Measurements from ENCODE around the gene TOMM40L.

TOMM40L gene

GRCh38 chr1:161197560-161198193 lies 28.2 kb upstream of the TOMM40L start:
- no peak for DNase-seq

DNA sequence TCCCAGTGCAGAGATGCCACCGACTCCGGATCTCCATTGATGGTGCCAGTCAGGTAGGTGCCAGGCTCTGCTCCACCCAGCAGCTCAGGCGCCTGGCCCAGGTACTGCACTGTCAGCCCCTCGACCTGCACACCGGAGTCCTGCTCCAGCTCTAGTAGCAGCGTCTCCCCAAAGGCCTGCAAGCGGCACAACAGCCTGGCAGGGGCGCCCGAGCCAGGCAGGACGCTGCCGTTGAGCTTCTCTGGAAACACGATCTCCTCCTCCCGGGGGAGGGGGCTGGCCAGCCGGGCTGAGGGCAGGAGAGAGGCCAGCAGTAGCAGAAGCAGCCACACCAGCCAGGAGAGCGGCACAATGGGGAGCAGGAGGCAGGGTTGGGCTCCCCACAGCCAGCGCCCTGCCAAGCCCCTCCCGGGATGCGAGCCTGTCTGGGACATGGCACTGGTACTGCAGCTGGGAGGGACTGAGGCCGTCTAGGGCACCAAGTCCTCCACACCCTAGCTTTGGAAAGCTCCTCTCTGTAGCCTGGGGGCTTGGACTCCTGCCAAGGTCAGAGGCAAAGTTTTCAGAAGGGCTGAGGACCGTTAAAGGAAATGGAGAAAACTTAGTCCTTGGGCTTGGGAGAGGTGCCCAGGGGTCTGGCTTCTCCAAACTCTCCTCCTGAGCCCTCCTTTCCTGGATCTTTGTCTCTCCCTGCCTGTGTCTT lies 27.5 kb upstream of the TOMM40L start:
- DNase-seq, result peak; percentile 16 to 45 (median 22)

DNA sequence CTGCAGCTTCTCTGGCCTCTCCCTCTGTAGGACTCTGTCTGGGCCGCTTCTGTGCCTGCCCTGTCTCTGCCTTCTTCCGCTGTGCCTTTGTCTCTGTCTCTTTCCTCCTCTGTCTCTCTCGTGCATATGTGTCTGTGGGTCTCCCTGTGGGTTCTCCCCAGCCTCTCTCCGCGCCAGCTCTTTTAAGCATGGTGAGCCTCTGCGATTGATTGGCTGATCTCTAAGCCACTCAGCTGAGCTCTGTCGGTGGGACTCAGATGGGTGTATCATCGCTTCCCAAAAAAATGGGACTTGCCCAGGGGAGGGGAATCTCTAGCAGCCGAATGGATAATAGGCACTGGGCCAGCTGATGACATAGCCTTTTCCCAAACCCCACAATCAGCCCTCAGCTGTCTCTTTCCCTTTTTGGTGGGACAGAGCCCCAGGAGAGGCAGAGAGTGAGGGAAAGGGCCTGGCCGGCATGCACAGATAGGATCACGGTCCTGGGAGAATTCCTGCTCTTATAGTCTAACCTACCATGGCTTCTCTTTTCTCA lies 26.9 kb upstream of the TOMM40L start, which contains the start of gene ADAMTS4:
Gene ADAMTS4 (minus strand): TSS at position 158 of the 535 bp plus-strand sequence. CDS start 427 bp downstream, outside the sequence.
- no peak for DNase-seq

DNA sequence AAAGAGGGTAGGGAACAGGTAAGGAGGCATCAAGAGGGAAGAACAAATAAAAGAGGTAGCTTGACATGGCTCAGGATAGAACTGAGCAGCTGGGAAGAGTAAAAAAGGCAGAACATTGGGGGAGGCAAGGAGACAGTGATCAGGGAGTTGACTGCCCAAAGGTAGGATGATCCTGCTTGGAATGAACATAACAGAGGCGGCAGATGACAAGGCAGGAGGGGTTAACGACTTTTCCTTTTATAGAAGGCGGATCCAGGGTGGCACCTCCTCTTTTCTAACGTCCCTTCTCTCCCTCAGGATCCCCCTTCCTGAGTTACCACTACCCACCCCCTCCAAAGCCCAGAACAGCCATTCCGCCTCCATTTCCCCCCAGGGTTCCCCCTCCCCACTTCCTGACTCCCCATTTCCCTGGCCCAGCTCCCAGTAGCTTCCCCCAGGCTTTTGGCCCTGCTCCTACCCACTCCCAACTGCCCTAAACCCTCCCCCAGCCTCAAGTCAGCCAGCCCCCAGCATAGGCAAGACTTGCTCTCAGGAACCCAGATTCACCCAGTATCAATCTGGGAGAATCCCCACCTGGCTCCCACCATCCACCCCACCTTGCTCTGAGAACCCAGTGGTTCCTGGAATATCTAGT lies 26.2 kb upstream of the TOMM40L start:
- no peak for DNase-seq

- DNase-seq, result no peak
Measured at GRCh38 chr1:161200421-161200991, 25.4 kb upstream of the TOMM40L start.

GRCh38 chr1:161200992-161201835 lies 24.6 kb upstream of the TOMM40L start:
- DNase-seq, result no peak

GRCh38 chr1:161201836-161202712 lies 23.8 kb upstream of the TOMM40L start, which contains the start of gene NDUFS2:
Gene NDUFS2, plus strand, starts transcription at chr1:161202367. Its CDS starts 19 bp downstream, at chr1:161202386.
- peak; percentile 97 to 100 (median 100) for DNase-seq

DNA sequence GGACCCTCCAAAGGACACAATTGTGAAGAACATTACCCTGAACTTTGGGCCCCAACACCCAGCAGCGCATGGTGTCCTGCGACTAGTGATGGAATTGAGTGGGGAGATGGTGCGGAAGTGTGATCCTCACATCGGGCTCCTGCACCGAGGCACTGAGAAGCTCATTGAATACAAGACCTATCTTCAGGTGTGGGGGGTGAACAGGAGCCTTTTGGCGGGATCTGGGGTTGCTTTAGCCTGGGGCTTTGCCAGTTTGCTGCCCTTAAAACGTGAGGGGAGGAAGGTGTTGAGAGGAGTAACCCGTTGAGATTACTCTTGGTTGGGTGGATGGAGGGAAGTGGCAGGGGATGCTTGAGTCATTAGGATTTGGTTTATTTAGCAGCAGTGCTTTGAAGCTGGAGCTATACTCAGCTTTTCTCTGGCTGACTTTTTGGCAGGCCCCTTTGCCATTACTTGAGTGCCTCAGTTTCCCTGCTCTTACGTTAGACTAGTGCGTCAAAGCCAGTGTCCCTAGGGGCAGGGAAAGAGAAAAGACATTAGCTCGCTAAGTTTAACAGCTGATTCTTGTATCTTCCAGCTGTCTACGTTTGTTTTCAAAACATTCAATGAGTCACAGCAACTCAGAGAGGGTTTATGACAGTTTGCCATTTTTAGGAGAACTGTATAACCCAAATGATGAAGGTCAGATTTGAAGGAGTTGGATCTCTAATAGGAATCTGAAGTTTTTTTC lies 19.3 kb upstream of the TOMM40L start:
- no peak for DNase-seq

DNA sequence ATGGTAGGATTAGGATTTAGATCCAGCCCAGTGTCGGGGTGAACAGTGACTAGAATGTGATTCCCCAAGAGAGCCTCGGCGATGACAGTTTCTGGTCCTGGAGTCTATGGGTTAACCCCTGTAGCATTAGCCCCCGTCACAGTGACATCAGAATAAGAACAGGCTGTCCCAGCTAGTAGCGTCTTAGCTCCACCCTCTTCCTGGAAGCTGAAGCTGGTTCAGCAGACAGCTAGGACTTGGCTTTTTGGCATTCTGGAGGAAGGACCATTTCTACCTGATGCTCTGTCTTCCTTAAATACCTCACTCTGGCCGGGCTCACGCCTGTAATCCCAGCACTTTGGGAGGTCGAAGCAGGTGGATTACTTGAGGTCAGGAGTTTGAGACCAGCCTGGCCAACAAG lies 18.7 kb upstream of the TOMM40L start:
- no peak for DNase-seq

DNA sequence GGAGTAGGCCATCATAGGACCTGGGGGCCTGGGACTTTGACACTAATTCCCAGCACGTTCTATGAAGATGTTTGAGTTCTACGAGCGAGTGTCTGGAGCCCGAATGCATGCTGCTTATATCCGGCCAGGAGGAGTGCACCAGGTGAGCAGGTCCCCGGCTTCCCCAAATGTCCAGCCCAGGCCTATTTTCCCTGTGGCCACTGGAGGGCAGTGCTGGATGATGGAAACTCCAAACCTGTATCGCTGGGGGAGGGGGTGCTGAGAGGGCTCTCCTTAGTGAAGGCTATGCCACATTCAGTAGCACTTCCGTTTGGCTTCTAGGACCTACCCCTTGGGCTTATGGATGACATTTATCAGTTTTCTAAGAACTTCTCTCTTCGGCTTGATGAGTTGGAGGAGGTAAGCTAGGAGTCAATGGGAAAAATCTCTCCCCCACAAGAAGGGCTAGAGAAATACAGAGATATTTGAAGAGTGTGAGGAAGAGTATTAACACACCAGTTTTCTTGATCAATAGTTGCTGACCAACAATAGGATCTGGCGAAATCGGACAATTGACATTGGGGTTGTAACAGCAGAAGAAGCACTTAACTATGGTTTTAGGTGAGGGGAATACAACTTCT lies 16.0 kb upstream of the TOMM40L start:
- peak; percentile 53 to 88 (median 82) for DNase-seq

- no peak for DNase-seq
Measured at GRCh38 chr1:161214369-161214768, 11.5 kb upstream of the TOMM40L start.

GRCh38 chr1:161215076-161215475 lies 10.8 kb upstream of the TOMM40L start, which contains the start of gene FCER1G:
Gene FCER1G, plus strand, starts transcription at chr1:161215295. Its CDS starts 27 bp downstream, at chr1:161215322.
- DNase-seq, result no peak

GRCh38 chr1:161216945-161217712 lies 8.7 kb upstream of the TOMM40L start:
- DNase-seq, result no peak

GRCh38 chr1:161217831-161218230 lies 8.0 kb upstream of the TOMM40L start:
- no peak for DNase-seq

- DNase-seq, result no peak
Measured at GRCh38 chr1:161218301-161219077, 7.4 kb upstream of the TOMM40L start.

DNA sequence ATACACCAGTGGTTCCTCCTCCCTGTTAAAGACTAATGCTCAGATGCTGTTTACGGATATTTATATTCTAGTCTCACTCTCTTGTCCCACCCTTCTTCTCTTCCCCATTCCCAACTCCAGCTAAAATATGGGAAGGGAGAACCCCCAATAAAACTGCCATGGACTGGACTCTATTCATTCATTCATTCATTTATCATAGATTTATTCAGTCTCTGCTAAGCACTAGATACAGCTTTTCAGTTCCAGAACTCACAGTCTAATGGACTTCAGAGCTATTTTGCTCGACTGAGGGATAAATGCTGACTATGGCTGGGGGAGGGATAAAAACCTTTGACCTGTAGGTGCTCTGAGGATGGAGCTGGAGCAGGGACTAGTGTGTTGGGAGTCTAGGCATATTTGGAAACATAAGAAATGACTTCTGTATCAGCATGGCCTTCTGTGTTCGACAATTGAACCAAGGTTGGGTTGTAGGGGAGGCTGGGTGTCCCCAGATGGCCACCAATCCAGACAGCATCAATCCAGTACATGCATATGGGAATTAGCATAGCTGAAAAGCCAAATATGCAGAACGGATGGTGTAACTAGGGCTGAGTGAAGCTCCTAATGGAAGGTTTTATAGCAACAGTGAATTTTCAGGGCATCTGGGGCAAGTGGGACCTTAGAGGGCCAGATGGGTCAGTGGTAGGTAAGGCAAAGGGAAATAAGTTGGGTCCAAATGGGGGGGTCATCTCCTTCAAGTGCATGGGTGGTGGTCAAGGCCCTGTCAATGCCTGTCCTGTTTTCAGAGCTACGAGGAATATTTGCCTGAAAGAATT lies 6.6 kb upstream of the TOMM40L start:
- no peak for DNase-seq

- DNase-seq, result no peak
Measured at GRCh38 chr1:161220002-161220401, 5.9 kb upstream of the TOMM40L start.
